HL-60 (cell line): Measurements from ENCODE around the gene DIAPH2.

Experiments used
- GABPA ChIP-seq: IDR thresholded peaks from 2 replicates; pipeline ENCODE4 v1.6.1; 2012; ENCODE audit warnings: low read depth
- POLR2AphosphoS5 ChIP-seq: IDR thresholded peaks from 2 replicates; pipeline ENCODE4 v1.6.1; 2012; ENCODE audit warnings: low read depth
- REST ChIP-seq: IDR thresholded peaks from 2 replicates; pipeline ENCODE4 v1.6.1; 2012; ENCODE audit warnings: low read depth; ENCODE audit not compliant: insufficient replicate concordance
- SPI1 ChIP-seq: IDR thresholded peaks from 2 replicates; pipeline ENCODE4 v1.6.1; 2012; ENCODE audit warnings: low read depth, mild to moderate bottlenecking, borderline replicate concordance
- TF ChIP-seq, protein P1 (sequence below): IDR thresholded peaks from one replicate; pipeline ENCODE4 v1.5.1; 2011; ENCODE audit warnings: low read length, control low read depth, inconsistent platforms; ENCODE audit not compliant: insufficient read depth

GRCh38 chrX:97369947-97370346 lies 685.3 kb downstream of the DIAPH2 start:
- TF ChIP-seq, protein P1, sequence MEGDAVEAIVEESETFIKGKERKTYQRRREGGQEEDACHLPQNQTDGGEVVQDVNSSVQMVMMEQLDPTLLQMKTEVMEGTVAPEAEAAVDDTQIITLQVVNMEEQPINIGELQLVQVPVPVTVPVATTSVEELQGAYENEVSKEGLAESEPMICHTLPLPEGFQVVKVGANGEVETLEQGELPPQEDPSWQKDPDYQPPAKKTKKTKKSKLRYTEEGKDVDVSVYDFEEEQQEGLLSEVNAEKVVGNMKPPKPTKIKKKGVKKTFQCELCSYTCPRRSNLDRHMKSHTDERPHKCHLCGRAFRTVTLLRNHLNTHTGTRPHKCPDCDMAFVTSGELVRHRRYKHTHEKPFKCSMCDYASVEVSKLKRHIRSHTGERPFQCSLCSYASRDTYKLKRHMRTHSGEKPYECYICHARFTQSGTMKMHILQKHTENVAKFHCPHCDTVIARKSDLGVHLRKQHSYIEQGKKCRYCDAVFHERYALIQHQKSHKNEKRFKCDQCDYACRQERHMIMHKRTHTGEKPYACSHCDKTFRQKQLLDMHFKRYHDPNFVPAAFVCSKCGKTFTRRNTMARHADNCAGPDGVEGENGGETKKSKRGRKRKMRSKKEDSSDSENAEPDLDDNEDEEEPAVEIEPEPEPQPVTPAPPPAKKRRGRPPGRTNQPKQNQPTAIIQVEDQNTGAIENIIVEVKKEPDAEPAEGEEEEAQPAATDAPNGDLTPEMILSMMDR: no peak
- TF ChIP-seq REST (no peak), POLR2AphosphoS5 (no peak), GABPA (no peak), SPI1 (no peak)
